Measurements from ENCODE around the gene DHTKD1. TPM values are rescaled to one million over a fixed set of nuclear protein-coding genes. Genes with fewer than 3 reads are reported as not detected.
A peak's percentile ranks its signal among the peaks of the same experiment; 100 is the strongest.

Gene DHTKD1
- total and polyA plus RNA-seq, 3 donors from 2014 or later: 15.6 to 28.8 (median 26.1) TPM

- no peaks in the 10 kb centered on the region for H3K27me3 ChIP-seq
- H3K36me3 ChIP-seq (ENCODE audit: low read depth, missing control alignments): no peaks in the 10 kb centered on the region
- TF ChIP-seq POLR2A (IDR thresholded peaks at IDR 0.05): no peak
- no peak for TF ChIP-seq CTCF (IDR thresholded peaks at IDR 0.05)
- no peaks in the 10 kb centered on the region for H3K4me1 ChIP-seq
- H3K9me3 ChIP-seq: no peaks in the 10 kb centered on the region
- intact Hi-C loops (cut with DNase I; ENCODE audit: low total_unique reads): no loop called here
- DNase-seq: no peak
- no peak overlapping the region for H3K4me3 ChIP-seq
- H3K27ac ChIP-seq: no peak overlapping the region
These were observed 42.8 kb downstream of the DHTKD1 start for GRCh38 chr10:12111528-12111927.

- intact Hi-C loops (cut with DNase I; ENCODE audit: low total_unique reads): no loop called here
- 93 to 97% methylated on average over 2 of the region's 2 CpGs for WGBS, 2 donors
- no peaks in the 10 kb centered on the region for H3K27me3 ChIP-seq
- no peak for TF ChIP-seq CTCF (IDR thresholded peaks at IDR 0.05)
- TF ChIP-seq POLR2A (IDR thresholded peaks at IDR 0.05): no peak
- no peaks in the 10 kb centered on the region for H3K36me3 ChIP-seq (ENCODE audit: low read depth, missing control alignments)
- no peaks in the 10 kb centered on the region for H3K9me3 ChIP-seq
- H3K4me1 ChIP-seq: no peaks in the 10 kb centered on the region
- H3K27ac ChIP-seq: no peak overlapping the region
- DNase-seq: no peak
- no peak overlapping the region for H3K4me3 ChIP-seq
These were observed 44.9 kb downstream of the DHTKD1 start for GRCh38 chr10:12113627-12114026.

GRCh38 chr10:12121673-12122072, 52.9 kb downstream of the DHTKD1 start:
- Histone ChIP-seq H3K9me3 (no peaks in the 10 kb centered on the region), H3K27ac (no peak overlapping the region), H3K36me3 (ENCODE audit: low read depth, missing control alignments) (no peaks in the 10 kb centered on the region), H3K4me3 (no peak overlapping the region), H3K4me1 (no peaks in the 10 kb centered on the region), H3K27me3 (no peaks in the 10 kb centered on the region)
- intact Hi-C loops (cut with DNase I; ENCODE audit: low total_unique reads): no loop called here
- no peak for TF ChIP-seq CTCF (IDR thresholded peaks at IDR 0.05)
- TF ChIP-seq POLR2A (IDR thresholded peaks at IDR 0.05): no peak
- no peak for DNase-seq
- 86 to 96% methylated on average over 4 of the region's 4 CpGs for WGBS, 2 donors

GRCh38 chr10:12129222-12130111, 60.7 kb downstream of the DHTKD1 start, which contains the start of gene SEC61A2:
Gene SEC61A2 (plus strand): TSS chr10:12129677. CDS start chr10:12129788, 111 bp downstream.
- no peaks in the 10 kb centered on the region for H3K9me3 ChIP-seq
- no peak for TF ChIP-seq POLR2A (IDR thresholded peaks at IDR 0.05)
- TF ChIP-seq CTCF (IDR thresholded peaks at IDR 0.05): no peak
- no peaks in the 10 kb centered on the region for H3K36me3 ChIP-seq (ENCODE audit: low read depth, missing control alignments)
- peak within 1 kb of the TSS; percentile 89 to 95 for H3K27ac ChIP-seq
- peak within 1 kb of the TSS; percentile 81 to 95 for H3K4me3 ChIP-seq
- no peaks in the 10 kb centered on the region for H3K4me1 ChIP-seq
- H3K27me3 ChIP-seq: no peaks in the 10 kb centered on the region
- intact Hi-C loops (cut with DNase I; ENCODE audit: low total_unique reads): no loop called here
- 0% methylated on average over 16 to 39 of the region's 108 CpGs for WGBS, 2 donors
- DNase-seq: peak; percentile 95

Data from testis (tissue), 3 donors.